Right atrium auricular region (tissue), 2 donors: Measurements from ENCODE around the gene PGLYRP4. TPM values are rescaled to one million over a fixed set of nuclear protein-coding genes. Genes with fewer than 3 reads are reported as not detected.
A peak's percentile ranks its signal among the peaks of the same experiment; 100 is the strongest.

Source experiments
- DNase-seq: peaks from one replicate; pipeline ENCODE4 v3.0.0-alpha.2; 2019; ENCODE audit warnings: low spot score
- H3K27ac ChIP-seq, 2 donors: fragments of 200-600 bp; sonication (generic); 1 replicate in 1 of 2; 2 replicates in 1 of 2; pipeline ENCODE4 v1.5.1; 2016 to 2019
- H3K27me3 ChIP-seq, 2 donors: fragments of 200-600 bp; sonication (generic); one replicate each; pipeline versions ENCODE4 v1.5.1 to v1.6.0; 2017 to 2019
- H3K36me3 ChIP-seq: fragments of 200-600 bp; sonication (generic); one replicate; pipeline ENCODE4 v1.5.1; 2016
- H3K4me1 ChIP-seq, 2 donors: fragments of 200-600 bp; sonication (generic); one replicate each; pipeline versions ENCODE4 v1.5.1 to v1.6.0; 2017 to 2019
- H3K4me3 ChIP-seq, 2 donors: fragments of 200-600 bp; sonication (generic); 1 replicate in 1 of 2; 2 replicates in 1 of 2; pipeline ENCODE4 v1.5.1; 2017 to 2019; ENCODE audit warnings: mild to moderate bottlenecking in 1 of 2, moderate library complexity in 1 of 2
- H3K9me3 ChIP-seq, 2 donors: fragments of 200-600 bp; sonication (generic); one replicate each; pipeline ENCODE4 v1.5.1; 2019
- total RNA-seq, 2 donors: library from RNA; depleted of rRNA; stranded (reverse); fragments of >200 nt; gene quantifications; one replicate each; pipeline ENCODE4 v1.1.0, GENCODE V29; 2016
- TF ChIP-seq, protein P1 (sequence below), 2 donors: fragments of 200-600 bp; sonication (generic); IDR thresholded peaks; one replicate each; pipeline ENCODE4 v1.5.1; 2019; ENCODE audit warnings: antibody characterized with exemption in 2 of 2

Gene PGLYRP4
- total RNA-seq, 2 donors from 2014 or later, result not detected

DNA sequence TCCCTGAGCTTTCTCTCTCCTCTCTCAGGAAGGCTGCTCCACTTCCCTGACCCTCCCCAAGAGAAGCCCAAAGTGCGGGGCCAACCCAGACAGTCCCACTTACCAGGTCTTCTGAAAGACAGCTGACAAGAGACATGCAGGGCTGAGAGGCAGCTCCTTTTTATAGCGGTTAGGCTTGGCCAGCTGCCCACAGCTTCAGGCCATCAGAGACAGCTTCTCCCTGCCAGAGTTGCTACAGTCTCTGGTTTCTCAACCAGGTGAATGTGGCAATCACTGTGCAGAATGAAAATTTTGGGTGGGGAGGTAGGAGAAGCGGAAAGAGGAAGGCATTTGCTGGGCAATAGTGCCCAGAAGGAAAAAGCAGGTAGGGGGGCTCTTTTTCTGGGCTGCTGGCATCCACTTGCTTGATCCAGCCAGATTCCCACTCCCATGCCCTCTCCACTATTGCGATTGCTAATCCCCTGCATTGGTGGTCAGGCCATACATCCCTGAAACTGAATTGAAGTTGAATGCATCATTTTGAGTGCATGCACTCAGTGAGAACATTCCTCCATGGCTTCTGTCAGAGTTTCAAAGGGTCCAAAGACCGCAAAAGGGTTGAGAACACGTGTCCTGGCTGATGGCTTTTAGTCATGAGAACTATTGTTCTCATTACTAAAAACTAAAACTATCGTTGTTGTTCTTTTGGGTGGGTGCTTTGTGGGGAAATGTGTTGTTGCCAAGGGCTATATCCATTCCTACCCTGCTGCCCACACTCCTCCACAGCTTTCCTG lies 42.5 kb upstream of the PGLYRP4 start, which contains the start of gene S100A8:
S100A8 (minus strand) TSS at position 136 of the 773 bp plus-strand sequence. CDS start 538 bp downstream, outside the sequence.
- H3K9me3 ChIP-seq, result no peaks in the 10 kb centered on the region
- TF ChIP-seq, protein P1, sequence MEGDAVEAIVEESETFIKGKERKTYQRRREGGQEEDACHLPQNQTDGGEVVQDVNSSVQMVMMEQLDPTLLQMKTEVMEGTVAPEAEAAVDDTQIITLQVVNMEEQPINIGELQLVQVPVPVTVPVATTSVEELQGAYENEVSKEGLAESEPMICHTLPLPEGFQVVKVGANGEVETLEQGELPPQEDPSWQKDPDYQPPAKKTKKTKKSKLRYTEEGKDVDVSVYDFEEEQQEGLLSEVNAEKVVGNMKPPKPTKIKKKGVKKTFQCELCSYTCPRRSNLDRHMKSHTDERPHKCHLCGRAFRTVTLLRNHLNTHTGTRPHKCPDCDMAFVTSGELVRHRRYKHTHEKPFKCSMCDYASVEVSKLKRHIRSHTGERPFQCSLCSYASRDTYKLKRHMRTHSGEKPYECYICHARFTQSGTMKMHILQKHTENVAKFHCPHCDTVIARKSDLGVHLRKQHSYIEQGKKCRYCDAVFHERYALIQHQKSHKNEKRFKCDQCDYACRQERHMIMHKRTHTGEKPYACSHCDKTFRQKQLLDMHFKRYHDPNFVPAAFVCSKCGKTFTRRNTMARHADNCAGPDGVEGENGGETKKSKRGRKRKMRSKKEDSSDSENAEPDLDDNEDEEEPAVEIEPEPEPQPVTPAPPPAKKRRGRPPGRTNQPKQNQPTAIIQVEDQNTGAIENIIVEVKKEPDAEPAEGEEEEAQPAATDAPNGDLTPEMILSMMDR (IDR thresholded peaks at IDR 0.05), result no peak
- no peak within 1 kb of the TSS for H3K27ac ChIP-seq
- H3K36me3 ChIP-seq, result no peaks in the 10 kb centered on the region
- H3K27me3 ChIP-seq, result no peaks in the 10 kb centered on the region
- peaks cover 0 to 4% of the 10 kb centered on the region in 2 donors for H3K4me1 ChIP-seq
- no peak within 1 kb of the TSS for H3K4me3 ChIP-seq
- DNase-seq, result peak; percentile 72

DNA sequence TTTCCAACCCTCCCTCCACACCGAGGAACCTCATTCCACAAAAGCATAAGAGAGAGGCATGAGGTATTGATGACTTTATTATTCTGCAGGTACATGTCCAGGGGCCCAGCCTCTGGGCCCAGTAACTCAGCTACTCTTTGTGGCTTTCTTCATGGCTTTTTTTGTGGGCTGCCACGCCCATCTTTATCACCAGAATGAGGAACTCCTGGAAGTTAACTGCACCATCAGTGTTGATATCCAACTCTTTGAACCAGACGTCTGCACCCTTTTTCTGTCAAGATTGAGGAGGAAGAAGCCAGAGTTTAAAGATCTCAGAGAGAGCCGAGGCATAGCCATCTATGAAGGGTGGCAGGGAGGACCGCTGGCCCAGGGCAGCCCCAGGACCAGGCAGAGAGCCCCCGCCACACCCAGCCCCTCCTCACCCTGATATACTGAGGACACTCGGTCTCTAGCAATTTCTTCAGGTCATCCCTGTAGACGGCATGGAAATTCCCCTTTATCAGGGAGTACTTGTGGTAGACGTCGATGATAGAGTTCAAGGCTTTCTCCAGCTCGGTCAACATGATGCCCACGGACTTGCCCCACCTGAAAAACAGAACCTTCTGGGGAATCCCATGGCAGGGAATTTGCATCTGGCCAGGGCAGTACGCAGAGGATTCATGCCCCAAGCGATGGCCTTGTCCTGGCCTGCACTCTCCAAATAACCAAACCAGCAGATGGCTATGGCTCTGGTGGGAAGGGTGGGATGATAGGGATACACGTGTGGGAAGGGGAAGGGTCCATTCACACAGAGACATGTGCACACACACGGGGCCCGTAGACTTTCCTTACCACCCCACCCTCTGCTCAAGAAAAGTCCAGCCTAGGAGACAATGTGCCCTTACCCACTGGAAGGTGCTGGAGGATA lies 41.6 kb upstream of the PGLYRP4 start:
- Histone ChIP-seq H3K27me3 (no peaks in the 10 kb centered on the region), H3K27ac (no peak overlapping the region), H3K4me1 (peaks cover 0 to 4% of the 10 kb centered on the region in 2 donors), H3K4me3 (no peak overlapping the region), H3K9me3 (no peaks in the 10 kb centered on the region), H3K36me3 (no peaks in the 10 kb centered on the region)
- no peak for DNase-seq
- TF ChIP-seq, protein P1 (IDR thresholded peaks at IDR 0.05), result no peak

DNA sequence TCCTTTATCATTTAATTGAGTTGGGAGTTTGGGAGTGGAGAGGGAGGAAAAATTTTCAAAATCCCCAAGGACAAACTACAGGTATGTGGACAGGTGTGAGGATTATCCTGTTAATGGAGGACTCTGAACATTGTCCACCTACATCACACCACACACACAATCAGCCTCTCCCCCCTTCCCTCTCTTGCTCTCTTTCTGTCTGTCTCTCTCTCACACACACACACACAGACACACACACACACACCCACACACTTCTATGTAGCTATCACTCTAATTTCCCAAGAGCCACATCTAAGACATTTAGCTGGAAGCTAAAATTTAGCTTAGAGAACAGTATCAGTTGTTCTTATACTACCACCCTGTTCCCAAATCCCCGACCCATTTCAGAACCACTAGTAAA lies 40.8 kb upstream of the PGLYRP4 start:
- no peaks in the 10 kb centered on the region for H3K9me3 ChIP-seq
- no peak for DNase-seq
- H3K36me3 ChIP-seq, result no peaks in the 10 kb centered on the region
- no peak overlapping the region for H3K27ac ChIP-seq
- peaks cover 0 to 4% of the 10 kb centered on the region in 2 donors for H3K4me1 ChIP-seq
- H3K27me3 ChIP-seq, result no peaks in the 10 kb centered on the region
- no peak overlapping the region for H3K4me3 ChIP-seq
- TF ChIP-seq, protein P1 (IDR thresholded peaks at IDR 0.05), result no peak

DNA sequence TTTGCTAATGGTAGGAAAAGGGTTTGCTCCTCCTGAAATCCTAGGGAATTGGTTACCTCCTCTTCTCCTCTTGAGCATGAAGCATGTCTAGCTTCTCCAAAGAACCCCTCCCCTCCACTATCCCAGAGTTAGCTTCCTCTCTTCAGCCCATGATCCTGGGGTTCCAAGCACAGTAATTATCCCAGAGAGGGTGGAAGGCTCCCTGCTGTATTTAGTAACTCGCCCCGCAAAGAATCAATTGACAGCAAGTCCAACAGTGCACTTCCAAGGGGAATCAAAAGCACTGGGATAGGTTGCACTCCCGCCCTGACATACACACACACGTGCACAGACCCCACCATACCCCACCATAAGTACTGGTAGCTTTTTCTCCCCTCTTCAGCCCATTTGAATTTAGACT lies 39.1 kb upstream of the PGLYRP4 start:
- no peak overlapping the region for H3K27ac ChIP-seq

DNA sequence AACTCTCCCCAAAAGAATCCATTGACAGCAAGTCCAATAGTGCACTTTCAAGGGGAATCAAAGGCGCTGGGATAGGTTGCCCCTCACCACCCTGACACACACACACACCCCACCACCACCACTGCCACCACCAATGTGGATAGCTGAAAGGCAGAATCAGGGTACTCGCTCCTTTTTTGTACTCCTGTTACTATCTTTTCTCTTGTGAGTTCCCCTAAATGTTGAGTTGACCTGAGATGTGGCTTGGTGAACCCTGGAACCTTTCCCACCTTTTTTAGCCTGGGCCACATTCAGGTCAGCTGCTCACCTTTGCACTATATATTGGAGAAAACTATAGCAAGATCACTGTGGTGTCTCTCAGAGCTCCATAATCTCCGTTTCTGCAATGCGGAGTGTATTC lies 38.4 kb upstream of the PGLYRP4 start:
- Histone ChIP-seq H3K9me3 (peaks cover 0 to 9% of the 10 kb centered on the region in 2 donors), H3K27me3 (no peaks in the 10 kb centered on the region), H3K27ac (no peak overlapping the region), H3K36me3 (no peaks in the 10 kb centered on the region), H3K4me1 (peaks cover 0 to 4% of the 10 kb centered on the region in 2 donors), H3K4me3 (no peak overlapping the region)
- peak; percentile 52 for DNase-seq
- TF ChIP-seq, protein P1 (IDR thresholded peaks at IDR 0.05), result no peak

More for the DNA sequence above, 39.1 kb upstream of the PGLYRP4 start:
- Histone ChIP-seq H3K36me3 (no peaks in the 10 kb centered on the region), H3K4me1 (peaks cover 0 to 4% of the 10 kb centered on the region in 2 donors), H3K4me3 (no peak overlapping the region), H3K9me3 (peaks cover 0 to under 1% of the 10 kb centered on the region in 2 donors), H3K27me3 (no peaks in the 10 kb centered on the region)
- DNase-seq, result no peak
- TF ChIP-seq, protein P1 (IDR thresholded peaks at IDR 0.05), result no peak
